Measurements from ENCODE around the gene GBA2.

GBA2 gene

DNA sequence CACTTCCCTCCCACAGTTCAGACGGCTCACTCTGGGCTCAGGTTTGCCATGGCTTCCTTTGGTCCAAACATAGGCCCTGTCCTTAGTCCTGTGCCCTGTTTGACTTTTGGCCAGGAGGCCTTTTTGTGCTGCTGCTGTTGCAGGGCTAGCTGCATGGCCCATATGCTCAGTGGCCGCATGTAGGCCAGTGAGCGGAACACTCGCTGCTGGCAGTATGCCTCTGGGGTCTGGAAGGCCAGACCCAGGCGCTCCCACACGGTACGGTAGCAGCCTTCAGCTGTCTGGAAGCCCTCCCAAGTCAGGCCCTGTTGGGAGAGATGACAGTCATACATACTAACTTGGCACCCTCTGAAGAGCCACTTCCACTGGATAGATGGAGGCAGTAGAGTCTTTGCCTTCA is 11.9 kb downstream of the GBA2 start:
- no peak for DNase-seq

DNA sequence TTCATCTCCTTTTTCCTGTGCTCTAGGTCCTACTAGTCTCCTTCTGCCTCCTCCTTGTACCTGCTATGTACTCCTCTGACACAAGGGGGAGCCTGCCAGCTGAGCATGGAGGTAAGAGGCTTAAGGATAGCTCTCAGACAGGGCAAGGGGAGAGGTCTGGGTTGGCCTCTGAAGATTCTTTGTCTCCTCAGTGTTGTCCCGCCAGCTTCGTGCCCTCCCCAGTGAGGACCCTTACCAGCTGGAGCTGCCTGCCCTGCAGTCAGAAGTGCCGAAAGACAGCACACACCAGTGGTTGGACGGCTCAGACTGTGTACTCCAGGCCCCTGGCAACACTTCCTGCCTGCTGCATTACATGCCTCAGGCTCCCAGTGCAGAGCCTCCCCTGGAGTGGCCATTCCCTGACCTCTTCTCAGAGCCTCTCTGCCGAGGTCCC is 12.8 kb downstream of the GBA2 start:
- DNase-seq = peak; percentile 62 to 69

DNA sequence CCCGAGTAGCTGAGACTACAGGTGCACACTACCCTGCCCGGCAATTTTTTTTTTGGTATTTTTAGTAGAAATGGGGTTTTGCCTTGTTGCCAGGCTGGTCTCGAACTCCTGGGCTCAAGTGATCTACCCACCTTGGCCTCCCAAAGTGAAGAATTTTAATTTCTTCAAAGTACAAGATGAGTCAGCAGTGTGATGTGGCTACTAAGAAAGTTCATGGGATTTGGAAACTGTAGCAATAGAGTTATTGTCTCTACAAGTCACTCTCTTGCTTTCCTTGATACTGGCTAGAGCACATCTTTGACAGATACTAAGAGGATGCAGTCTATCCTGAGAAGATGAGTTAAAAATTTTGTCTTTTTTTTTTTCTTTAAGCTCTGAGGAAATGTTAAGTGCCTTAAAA is 14.9 kb downstream of the GBA2 start:
- no peak for DNase-seq

DNA sequence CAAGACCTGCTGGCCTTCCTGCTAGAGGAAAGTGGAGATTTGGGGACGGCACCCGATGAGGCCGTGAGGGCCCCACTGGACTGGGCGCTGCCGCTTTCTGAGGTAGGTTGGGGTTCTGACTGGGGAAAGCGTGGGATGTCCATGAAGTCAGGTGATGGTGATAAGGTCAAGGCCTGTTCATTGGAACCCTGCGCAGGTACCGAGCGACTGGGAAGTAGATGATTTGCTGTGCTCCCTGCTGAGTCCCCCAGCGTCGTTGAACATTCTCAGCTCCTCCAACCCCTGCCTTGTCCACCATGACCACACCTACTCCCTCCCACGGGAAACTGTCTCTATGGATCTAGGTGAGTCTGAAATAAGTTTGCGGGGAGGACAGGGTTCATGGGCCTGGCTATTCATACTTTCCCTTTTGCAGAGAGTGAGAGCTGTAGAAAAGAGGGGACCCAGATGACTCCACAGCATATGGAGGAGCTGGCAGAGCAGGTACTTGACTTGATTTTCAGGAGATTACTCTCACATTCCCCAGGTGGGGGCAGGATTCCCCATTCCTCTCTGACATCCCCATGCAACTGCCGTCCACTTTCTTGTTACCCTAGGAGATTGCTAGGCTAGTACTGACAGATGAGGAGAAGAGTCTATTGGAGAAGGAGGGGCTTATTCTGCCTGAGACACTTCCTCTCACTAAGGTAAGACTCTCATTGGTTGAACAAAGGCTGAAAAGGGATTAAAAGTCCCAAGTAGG is 16.1 kb downstream of the GBA2 start:
- DNase-seq = peak; percentile 22 to 36

DNA sequence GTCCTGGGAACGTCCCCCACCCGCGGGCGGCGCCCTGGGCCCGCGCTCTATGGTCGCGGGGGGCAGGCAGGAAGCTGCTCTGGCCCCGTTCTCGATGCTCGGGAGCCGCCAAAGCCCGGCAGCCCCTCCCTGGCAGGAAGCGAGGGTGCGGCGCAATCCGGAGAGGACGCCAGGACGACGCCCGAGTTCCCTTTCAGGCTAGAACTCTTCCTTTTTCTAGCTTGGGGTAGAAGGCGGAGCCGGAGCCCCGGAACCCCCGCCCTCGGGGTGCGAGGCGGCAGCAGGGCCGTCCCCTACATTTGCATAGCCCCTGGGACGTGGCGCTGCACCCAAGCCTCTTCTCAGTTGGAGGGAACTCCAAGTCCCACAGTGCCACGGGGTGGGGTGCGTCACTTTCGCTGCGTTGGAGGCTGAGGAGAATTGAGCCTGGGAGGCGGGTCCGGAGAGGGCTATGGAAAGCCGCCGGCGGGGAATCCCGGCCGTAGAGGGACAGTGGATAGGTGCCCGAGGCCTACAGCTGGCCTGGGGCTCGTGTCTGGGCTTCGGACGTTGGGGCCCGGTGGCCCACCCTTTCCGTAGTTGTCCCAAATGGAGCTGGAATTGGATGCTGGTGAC is 16.7 kb downstream of the GBA2 start, which contains the start of the genes CREB3 and TLN1:
Gene CREB3 (plus strand): TSS at position 482 of the 615 bp plus-strand sequence. CDS start 107 bp downstream, at position 589.
Gene TLN1 (minus strand): TSS at position 11 of the 615 bp plus-strand sequence. CDS start 6,501 bp downstream, outside the sequence.
- peak; percentile 100 for DNase-seq

DNA sequence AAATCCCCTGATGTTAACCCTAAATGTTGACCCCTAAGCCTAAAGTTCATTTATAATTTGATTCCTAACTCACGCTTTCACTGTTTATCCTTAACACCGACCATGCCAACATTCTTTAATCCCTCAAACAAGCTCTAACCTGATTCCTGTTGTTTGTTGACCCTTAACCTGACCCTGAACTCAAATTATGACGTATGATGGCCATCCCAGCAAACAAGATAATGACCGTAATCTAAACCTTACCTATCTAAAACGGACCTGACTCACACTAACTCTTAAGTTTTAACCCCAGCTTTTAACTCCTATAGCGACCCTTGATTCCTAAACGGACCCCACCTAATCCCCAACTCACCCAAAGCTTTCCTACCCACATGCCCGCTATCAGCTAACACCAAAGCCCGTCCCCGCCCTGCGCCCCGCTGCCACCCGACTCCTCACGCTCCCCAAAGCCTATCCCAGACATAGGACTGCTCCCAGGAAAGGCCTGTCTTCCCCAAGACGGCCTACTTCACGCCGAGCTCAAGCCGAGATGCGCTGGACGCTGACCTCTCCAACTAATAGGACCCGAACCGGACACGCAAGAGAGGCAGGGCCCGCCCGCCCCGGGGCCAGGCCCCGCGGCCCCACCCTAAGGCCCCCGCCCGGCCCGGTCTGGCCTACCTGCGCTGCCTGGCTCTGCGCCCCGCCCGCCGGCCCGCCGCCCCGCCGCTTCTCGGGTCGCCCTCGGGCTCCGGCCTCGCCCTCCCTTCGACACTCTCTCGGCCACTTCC is 17.4 kb downstream of the GBA2 start:
- no peak for DNase-seq

DNA sequence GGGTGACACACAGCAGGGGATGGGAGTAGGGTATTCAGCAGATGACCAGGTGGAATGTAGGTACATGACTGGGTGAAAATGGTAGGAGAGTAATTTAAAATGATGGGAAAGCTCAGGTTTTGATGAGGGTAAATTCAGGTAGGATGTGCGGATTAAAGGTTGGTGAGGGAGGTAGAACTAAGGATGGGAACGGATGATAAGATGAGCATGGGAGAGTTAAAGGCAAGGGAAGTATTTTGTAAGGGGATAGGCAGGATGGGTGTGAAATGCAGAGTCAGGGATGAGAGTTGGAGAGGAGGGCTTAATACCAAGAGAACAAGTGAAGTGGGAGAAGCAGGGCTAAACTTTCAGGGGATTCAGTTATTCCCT is 18.6 kb downstream of the GBA2 start:
- DNase-seq = no peak

DNA sequence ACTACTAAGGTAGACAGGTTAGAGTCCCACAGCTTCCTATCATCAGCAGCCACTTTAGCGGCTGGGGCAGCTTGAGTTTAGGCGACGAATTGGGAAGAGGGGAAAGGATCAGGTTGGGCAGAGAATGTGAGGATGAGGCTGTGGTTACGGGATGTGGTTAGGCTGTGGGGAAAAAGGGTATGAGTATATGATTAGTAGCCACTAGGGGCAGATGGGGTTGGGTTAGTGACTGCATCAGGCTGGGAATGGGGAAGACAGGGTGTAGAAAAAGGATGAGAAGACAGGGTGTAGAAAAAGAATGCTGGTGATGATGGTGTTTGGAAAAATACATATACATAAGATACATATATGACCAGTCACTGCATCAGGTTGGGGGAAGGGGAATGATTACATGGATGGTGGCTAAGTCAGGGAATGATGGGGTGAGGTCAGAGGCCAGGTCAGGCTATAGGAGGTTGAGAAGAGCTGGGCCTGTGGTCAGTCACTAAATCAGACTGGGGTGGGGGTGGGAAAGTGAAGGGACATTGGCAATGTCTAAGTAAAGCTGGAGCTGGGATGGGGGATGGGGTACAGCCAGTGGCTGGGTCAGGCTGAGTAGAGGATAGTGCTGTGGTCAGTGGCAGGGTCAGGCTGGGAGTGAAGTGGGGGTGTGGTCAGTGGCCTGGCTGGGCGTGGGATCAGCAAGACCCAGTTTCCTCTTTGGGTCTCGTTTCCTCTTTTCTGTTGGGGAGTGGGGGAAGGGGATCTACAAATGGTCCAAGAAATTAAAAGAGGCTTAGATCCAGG is 19.1 kb downstream of the GBA2 start:
- DNase-seq = peak; percentile 84 to 88

DNA sequence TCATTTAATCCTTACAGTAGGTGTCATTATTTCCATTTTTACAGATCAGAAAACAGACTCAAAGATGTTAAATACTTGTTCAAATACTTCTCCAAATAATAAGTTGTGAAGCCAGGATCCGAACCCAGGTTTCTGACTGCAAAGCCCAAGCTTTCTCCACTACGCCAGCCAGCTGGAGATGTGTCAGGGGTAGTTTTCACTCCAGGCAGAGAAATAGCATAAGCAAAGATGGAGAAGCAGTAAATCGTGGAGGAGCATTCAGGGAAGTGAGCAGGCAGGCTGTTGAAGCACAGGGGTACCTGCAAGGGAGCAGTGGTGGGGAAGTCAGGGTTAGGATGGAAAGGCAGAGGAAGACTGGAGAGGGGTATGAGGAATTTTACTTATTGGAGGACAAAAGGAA is 19.9 kb downstream of the GBA2 start:
- DNase-seq = no peak

DNA sequence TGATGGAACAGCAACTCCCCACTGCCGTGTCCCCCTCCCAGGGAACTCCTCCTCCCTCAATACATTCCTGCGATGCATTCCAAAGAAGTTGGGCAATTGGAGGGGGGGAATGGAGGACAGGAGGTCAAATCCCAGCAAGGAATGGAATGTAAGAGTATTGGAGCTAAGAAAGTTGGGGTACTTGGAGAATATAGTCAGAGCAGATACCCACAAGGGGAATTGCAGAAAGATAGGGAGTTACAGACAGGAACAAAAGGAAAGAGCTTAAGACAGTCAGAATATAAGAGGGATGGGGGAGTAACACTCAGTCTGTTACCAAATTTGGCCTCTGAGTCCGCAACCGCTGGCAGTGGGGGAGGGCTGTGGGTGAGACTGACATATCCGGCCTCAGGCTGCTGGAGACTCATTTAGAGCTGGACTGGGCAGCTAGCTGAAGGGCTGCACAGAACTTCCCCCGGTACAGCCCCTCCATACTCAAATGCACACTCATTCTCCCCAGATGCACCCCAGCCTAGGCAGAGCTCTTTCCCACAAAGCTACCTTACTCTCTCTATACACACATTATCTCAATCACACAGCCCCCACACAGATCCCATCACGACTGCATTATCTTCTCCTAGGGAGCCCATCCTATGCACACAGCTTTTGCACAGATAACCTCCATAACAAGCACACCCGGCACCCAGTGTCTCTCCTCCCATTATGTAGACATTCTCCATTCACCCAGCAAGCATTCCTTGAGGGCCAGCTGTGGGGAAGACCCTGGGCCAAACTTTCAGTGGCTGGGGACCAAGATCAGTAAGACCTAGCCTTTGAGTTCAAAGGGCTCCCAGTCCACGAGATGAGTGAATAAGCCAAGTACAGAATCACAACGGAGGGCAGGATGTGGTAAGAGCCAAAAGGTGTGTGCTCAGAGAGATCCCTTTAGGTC is 20.7 kb downstream of the GBA2 start:
- peak; percentile 74 to 87 for DNase-seq

DNA sequence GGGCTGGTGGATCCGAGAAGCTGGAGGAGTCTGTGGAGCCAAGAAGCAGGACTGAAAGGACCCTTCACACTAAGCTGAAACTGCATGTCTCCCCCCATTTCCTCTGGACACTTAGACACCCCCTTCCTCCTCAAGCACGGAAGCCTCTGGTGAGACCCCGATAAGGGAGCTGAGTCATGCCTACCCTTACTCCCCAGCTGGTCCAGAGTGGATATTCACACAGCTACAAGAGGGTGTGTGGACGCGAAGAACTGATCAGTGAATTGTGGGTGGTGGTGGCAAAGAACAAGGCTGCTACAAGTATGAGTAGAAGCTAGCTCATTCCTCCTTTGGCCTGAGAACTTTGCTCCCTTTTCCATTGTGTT is 21.4 kb downstream of the GBA2 start:
- no peak for DNase-seq

DNA sequence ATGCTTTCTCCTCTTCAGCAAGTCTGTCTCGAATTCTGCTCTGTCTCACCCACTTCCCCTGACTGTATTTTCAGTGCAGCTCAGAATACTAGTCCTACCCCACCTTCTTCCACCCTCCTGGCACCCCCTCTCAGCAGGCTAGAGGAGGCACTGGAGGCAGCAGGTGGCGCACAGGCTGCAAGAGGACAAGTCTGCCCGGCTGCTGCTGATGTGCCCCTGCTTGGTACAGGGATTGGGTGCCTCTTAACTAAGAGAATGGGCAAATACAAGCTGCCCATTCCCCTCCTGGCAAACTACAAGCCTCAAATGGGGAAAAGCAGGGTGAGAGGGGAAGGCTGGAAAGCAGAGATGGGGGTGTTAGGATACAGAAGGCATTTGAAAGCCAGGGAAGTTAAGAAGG is 22.1 kb downstream of the GBA2 start:
- DNase-seq = peak; percentile 14 to 41

DNA sequence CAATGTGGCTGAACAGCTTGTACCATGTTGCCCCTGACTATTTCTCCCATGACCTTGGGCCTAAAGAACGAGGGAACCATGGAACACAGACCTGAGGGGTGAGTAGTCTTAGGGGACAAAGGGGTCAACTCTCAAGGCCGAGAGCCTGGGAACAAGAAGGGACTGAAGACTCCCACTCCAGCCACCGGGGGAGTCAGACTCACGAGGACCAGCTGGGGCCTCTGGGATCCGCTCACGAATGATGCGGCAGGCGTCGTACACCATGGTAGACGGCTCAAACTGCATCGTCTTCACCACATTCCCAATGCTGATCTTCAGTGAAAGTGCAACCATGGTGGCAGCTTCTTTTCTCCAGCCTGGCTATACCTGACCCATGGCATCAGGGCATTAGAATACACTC is 23.7 kb downstream of the GBA2 start:
- no peak for DNase-seq

DNA sequence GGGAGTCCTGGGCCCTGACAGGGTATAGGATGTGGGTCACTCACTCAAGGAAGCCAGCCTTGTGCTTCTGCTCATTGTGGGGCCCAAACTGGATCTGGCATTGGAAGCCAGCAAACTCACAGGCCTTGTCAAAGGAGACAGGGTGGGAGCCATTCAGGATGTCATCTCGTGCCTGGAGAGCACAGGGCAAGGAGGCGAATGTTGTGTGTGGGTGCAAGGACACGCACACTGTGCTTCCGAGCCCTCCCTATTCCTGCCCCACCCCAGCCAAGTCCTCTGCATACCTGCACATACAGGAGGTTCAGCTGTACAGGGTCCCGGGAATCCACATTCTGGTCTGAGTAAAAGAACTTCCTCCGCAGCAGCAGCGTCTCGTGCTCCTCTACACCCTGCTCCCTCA is 25.1 kb downstream of the GBA2 start:
- DNase-seq = no peak

DNA sequence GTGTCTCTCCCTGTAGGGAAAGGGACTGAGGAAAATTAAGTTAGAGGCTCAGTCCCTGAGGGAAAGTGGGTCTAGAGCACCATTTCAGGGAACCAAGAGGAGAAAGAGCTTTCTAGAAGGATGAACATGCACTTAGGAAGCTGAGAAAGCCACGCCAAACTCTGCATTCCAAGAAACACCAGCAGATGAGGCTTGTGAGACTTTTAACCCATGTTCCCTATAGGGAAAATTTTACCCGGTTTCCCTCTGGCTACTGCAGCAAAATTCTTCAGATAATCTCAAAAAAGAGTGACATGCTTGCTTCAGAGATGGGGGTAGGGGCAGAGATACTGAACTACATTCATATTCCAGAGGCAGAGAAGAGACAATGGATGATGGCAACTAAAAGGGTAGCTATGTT is 25.6 kb downstream of the GBA2 start:
- no peak for DNase-seq

DNA sequence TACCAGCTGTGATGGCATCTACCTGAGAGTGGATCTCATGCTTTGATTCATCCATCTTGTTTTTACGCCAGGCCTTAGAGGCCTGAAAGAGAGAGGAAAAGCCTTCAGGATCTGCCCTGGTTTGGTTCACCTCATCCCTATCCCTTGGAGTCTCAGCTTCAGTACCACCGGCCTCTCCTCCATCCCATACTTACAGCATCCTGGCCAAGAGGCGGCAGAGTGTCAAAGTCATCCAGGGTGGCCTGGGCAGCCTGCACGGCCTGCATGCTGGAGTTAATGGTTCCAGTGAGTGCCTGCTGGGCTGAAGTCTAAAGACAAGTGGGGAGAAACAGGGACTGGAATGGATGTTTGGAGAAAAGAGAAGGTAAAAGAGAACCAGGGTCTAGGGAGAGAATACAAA is 29.5 kb downstream of the GBA2 start:
- DNase-seq = no peak

DNA sequence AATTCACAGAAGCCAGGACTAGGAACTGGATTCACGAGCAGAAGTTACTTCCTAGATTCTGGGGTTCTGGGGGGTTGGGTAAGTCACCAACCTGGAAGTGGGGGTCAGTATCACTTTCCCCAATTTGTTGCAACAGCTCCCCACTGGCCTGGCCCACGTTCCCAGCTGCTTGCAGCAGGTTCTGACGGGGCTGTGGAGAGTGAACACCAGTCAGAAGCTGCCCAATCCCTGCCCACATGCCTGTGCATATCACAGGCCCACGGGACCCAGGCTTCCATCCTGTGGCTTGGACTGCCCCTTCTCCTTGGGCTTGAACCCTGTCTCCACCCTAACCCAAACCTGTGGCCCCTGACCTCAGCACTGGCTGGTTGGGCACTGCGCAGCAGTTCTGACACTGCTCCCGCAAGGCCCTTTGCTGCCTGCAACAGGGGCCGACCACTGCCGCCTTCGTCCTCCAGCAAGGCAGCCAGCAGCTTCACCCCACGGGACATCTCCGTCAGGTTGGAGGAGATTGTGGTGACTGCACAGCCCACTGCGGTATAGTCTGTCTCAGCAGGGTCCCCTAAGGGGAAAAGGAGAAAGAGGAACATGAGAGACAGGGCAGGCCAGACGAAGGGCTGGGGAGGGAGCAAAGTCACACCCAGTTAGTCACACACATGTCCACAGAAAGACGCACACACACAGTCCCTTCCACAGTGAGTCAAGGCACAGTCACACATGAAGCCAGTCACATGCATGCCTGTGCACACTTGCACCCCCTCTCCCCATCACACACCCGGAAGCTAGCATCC is 30.1 kb downstream of the GBA2 start:
- DNase-seq = peak; percentile 44 to 82

DNA sequence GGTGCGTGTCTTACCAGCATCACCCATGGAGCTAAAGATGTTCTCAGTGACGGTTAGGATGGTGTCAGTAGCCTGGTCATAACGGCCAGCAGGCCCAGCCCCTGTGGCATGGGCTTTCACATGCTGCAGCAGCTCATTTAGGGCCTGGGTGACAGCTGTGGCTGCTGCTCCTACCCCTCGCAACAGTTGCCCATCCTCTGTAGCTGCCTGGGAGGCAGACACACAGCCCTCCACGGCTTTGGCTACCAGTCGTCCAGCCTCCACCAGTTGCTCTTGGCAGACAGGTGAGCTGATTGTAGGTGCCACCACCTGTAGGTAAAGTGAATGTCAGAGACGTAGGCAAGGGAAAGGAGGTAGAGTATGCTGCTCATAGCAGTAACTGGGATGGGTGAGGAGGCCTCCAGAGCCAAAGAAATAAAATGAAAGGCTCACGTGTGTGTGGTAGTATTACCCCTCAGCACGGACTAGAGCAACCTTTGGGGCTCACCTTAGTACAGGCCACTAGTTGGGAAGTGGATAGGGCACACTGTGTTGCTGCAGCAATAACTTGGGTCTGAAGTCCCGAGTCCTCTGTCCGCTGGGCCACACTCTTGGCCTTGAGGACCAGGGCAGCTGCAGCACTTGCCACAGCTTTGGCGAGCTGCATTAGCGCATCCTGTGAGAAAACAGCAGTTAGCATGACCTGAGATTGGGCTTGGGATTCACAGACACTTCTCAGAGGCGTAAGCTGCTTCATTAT is 31.7 kb downstream of the GBA2 start:
- DNase-seq = no peak

DNA sequence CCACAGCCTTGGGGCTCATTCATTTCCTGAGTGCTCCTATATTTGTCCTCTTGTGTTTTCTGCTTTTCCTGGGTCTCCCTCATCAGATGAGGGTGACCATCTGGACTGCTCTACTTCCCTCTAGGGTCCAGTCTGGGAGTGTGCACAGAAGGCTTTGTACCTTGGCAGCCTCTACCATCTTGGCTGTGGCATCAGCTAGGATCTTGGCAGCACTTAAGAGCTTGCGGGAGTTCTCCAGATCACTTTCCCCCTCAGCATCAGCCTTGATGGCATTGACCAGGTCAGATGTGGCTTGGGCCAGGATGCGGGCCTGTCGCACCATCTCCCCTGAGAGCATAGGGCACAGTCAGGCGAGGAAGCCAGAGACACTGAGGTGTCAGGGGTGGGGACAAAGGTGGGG is 32.8 kb downstream of the GBA2 start:
- no peak for DNase-seq
